ENCODE results near the gene ABCG1. TPM values are rescaled to one million over a fixed set of nuclear protein-coding genes. Genes with fewer than 3 reads are reported as not detected.

Gene ABCG1
- total and polyA plus RNA-seq, 2 of the 4 experiments (the other 2 are of a cell fraction), result 0.19 to 0.36 TPM

GRCh38 chr21:42251654-42252324 is 32.8 kb downstream of the ABCG1 start:
- intact Hi-C loops (cut with micrococcal nuclease) (no loop called here), in situ Hi-C loops (cut with MboI; ENCODE audit: low sequenced_read_pairs) (no loop called here), dilution Hi-C loops (cut with HindIII; ENCODE audit: low sequenced_read_pairs, unreplicated experiment) (no loop called here)
- no peak overlapping the region for H2AK5ac ChIP-seq (ENCODE audit: low read depth, low read length)
- no peak overlapping the region for H4K91ac ChIP-seq (ENCODE audit: insufficient read depth, low read depth, low read length)
- H2BK15ac ChIP-seq (ENCODE audit: low read depth, low read length), result no peak overlapping the region
- ChIA-PET CTCF (no interaction called here), POLR2A (ENCODE audit: unreplicated experiment) (no interaction called here)
- no peaks in the 10 kb centered on the region for H3K9me3 ChIP-seq (ENCODE audit: control insufficient read depth, insufficient read depth, low read length)
- H3K79me1 ChIP-seq (ENCODE audit: low read depth in 1 of 2, low read length in 2 of 2), result no peaks in the 10 kb centered on the region
- DNase-seq, result no peak
- H3K27ac ChIP-seq (ENCODE audit: insufficient read depth, low read length), result no peak overlapping the region
- no peak overlapping the region for H3K14ac ChIP-seq (replicated peaks; ENCODE audit: low read depth, low read length)
- no peak overlapping the region for H3K4ac ChIP-seq (ENCODE audit: low read depth, low read length)
- H3K4me2 ChIP-seq (ENCODE audit: low read depth, low read length), result no peak overlapping the region
- no peak overlapping the region for H2AK9ac ChIP-seq (replicated peaks; ENCODE audit: low read depth, low read length, poor library complexity)
- H3K27me3 ChIP-seq (ENCODE audit: control insufficient read depth, insufficient read depth, low read length), result peaks cover 31% of the 10 kb centered on the region
- ATAC-seq (ENCODE audit: low read depth), result no peak
- 68% methylated on average over 9 of the region's 13 CpGs; no CpG with 5 or more reads in 1 of the 2 experiments for WGBS, 2 experiments (ENCODE audit: extremely low coverage in 2 of 2, insufficient read length in 1 of 2)
- no peak overlapping the region for H4K8ac ChIP-seq (ENCODE audit: low read depth in 2 of 2, low read length in 2 of 2)
- H3K4me1 ChIP-seq (ENCODE audit: control insufficient read depth, insufficient read depth, low read length), result no peaks in the 10 kb centered on the region; the same call in 1 of the 2 replicates
- H2BK120ac ChIP-seq (ENCODE audit: low read depth, low read length), result no peak overlapping the region
- H3K18ac ChIP-seq (ENCODE audit: low read depth, low read length), result no peak overlapping the region
- no peak overlapping the region for H3K9ac ChIP-seq (ENCODE audit: low read depth, low read length)
- no peaks in the 10 kb centered on the region for H3K9me1 ChIP-seq (ENCODE audit: insufficient read depth, low read length)
- H2BK5ac ChIP-seq (ENCODE audit: low read depth, low read length, poor library complexity, severe bottlenecking), result no peak overlapping the region
- no peak overlapping the region for H3K4me3 ChIP-seq (ENCODE audit: insufficient read depth, low read depth, low read length)
- H3K56ac ChIP-seq (ENCODE audit: extremely low read depth, insufficient read depth, low read length), result no peak overlapping the region
- H4K20me1 ChIP-seq (ENCODE audit: insufficient read depth, low read length), result no peaks in the 10 kb centered on the region; the same call in 1 of the 2 replicates
- no TSS peak for BruUV-seq (replicated peaks)
- no peak for TF ChIP-seq NFE2L2 (IDR thresholded peaks at IDR 0.05; ENCODE audit: low read depth, low read length)
- no peak for TF ChIP-seq POLR2A (IDR thresholded peaks at IDR 0.05; ENCODE audit: low read depth, low read length)
- no peak for TF ChIP-seq RAD21 (IDR thresholded peaks at IDR 0.05; ENCODE audit: low read length)
- no peak for TF ChIP-seq MAFK (IDR thresholded peaks at IDR 0.05; ENCODE audit: low read depth, low read length)
- TF ChIP-seq RFX5 (IDR thresholded peaks at IDR 0.05; ENCODE audit: low read depth, low read length), result no peak
- no peak for TF ChIP-seq CEBPB (IDR thresholded peaks at IDR 0.05; ENCODE audit: low read depth, low read length)
- TF ChIP-seq MAZ (IDR thresholded peaks at IDR 0.05; ENCODE audit: borderline replicate concordance, low read depth, low read length), result no peak
- TF ChIP-seq CTCF (conservative IDR thresholded peaks at IDR 0.05; ENCODE audit: low read depth, low read length), result no peak
- no peak for TF ChIP-seq SMC3 (IDR thresholded peaks at IDR 0.05; ENCODE audit: low read depth, low read length)
- TF ChIP-seq, protein P1, sequence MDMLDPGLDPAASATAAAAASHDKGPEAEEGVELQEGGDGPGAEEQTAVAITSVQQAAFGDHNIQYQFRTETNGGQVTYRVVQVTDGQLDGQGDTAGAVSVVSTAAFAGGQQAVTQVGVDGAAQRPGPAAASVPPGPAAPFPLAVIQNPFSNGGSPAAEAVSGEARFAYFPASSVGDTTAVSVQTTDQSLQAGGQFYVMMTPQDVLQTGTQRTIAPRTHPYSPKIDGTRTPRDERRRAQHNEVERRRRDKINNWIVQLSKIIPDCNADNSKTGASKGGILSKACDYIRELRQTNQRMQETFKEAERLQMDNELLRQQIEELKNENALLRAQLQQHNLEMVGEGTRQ (IDR thresholded peaks at IDR 0.05; ENCODE audit: low read depth, low read length), result no peak
- TF ChIP-seq ELK1 (IDR thresholded peaks at IDR 0.05; ENCODE audit: borderline replicate concordance, low read depth, low read length), result no peak
- TF ChIP-seq FOS (IDR thresholded peaks at IDR 0.05; ENCODE audit: low read depth, low read length), result no peak
- no peak for TF ChIP-seq MXI1 (IDR thresholded peaks at IDR 0.05; ENCODE audit: borderline replicate concordance, low read depth, low read length)
- no peak for TF ChIP-seq RCOR1 (IDR thresholded peaks at IDR 0.05; ENCODE audit: insufficient replicate concordance, low read length)
- no peak for TF ChIP-seq BHLHE40 (IDR thresholded peaks at IDR 0.05; ENCODE audit: low read depth, low read length)
- no peak for TF ChIP-seq CHD1 (IDR thresholded peaks at IDR 0.05; ENCODE audit: low read depth, low read length)
- no peaks in the 10 kb centered on the region for H3K36me3 ChIP-seq (ENCODE audit: control insufficient read depth, insufficient read depth, low read length)
- H4K5ac ChIP-seq (ENCODE audit: low read depth, low read length), result no peak overlapping the region
- H2AFZ ChIP-seq (replicated peaks; ENCODE audit: low read length, poor library complexity), result no peak overlapping the region
- H2BK20ac ChIP-seq (ENCODE audit: low read depth, low read length), result no peak overlapping the region
- no peak overlapping the region for H3K23ac ChIP-seq (ENCODE audit: low read depth, low read length)
